GM12878 (cell line): ENCODE results near the gene SH3GL3.

Experiments
- CHD4 ChIP-seq: fragments of 200-600 bp; sonication (generic); IDR thresholded peaks from 2 replicates; pipeline ENCODE4 v1.6.1; 2016; ENCODE audit warnings: mild to moderate bottlenecking
- EGR1 ChIP-seq, 2 experiments: IDR thresholded peaks; 1 replicate in 1 of 2; 2 replicates in 1 of 2; pipeline ENCODE4 v1.6.1; 2011 to 2012; ENCODE audit warnings: low read depth in 2 of 2, low read length in 2 of 2, borderline replicate concordance in 1 of 2, mild to moderate bottlenecking in 1 of 2, moderate library complexity in 1 of 2
- HCFC1 ChIP-seq: fragments of 150-350 bp; IDR thresholded peaks from 2 replicates; pipeline ENCODE4 v1.6.1; 2014; ENCODE audit warnings: low read length
- POLR2A ChIP-seq: IDR thresholded peaks from 2 replicates; pipeline ENCODE4 v1.6.1; 2011; ENCODE audit warnings: low read depth, mild to moderate bottlenecking, low read length
- RBBP5 ChIP-seq: fragments of 200-600 bp; sonication (generic); conservative IDR thresholded peaks from 2 replicates; pipeline ENCODE4 v1.6.1; 2016
- TF ChIP-seq, protein P1 (sequence below), 3 experiments: IDR thresholded peaks in 2 of 3; conservative IDR thresholded peaks in 1 of 3; 2 replicates each; pipeline ENCODE4 v1.5.1; 2011; ENCODE audit warnings: low read depth in 3 of 3, low read length in 3 of 3, mild to moderate bottlenecking in 3 of 3, control low read depth in 2 of 3, moderate library complexity in 2 of 3, inconsistent platforms in 1 of 3, mixed read lengths in 1 of 3; ENCODE audit not compliant: control insufficient read depth in 2 of 3, insufficient read depth in 1 of 3; ENCODE audit errors: extremely low read depth in 1 of 3
- TF ChIP-seq, protein P2 (sequence below): IDR thresholded peaks from 2 replicates; pipeline ENCODE4 v1.6.1; 2011; ENCODE audit warnings: low read depth, mild to moderate bottlenecking, low read length, moderate library complexity, borderline replicate concordance; ENCODE audit errors: extremely low read depth

DNA sequence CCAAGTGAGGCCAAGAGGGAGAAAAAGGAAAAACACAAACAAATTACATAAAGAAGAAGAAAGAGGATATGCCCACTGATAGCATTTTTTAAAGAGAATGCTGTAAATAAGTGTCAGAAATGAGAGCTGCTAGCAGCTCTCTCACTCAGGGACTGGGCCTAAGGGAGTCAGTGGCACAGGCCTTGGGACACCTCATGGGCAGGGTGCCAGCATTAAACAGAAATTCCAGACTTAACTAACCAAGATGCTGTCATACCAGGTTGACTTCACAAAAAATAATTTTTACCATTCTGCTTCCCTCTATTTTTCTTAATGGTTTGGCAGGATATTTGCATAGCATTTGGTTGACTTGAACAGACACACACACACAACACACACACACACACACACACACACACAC is 114.5 kb downstream of the SH3GL3 start:
- TF ChIP-seq, protein P1, sequence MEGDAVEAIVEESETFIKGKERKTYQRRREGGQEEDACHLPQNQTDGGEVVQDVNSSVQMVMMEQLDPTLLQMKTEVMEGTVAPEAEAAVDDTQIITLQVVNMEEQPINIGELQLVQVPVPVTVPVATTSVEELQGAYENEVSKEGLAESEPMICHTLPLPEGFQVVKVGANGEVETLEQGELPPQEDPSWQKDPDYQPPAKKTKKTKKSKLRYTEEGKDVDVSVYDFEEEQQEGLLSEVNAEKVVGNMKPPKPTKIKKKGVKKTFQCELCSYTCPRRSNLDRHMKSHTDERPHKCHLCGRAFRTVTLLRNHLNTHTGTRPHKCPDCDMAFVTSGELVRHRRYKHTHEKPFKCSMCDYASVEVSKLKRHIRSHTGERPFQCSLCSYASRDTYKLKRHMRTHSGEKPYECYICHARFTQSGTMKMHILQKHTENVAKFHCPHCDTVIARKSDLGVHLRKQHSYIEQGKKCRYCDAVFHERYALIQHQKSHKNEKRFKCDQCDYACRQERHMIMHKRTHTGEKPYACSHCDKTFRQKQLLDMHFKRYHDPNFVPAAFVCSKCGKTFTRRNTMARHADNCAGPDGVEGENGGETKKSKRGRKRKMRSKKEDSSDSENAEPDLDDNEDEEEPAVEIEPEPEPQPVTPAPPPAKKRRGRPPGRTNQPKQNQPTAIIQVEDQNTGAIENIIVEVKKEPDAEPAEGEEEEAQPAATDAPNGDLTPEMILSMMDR (IDR thresholded peaks at IDR 0.05 in 2 of 3, conservative IDR thresholded peaks at IDR 0.05 in 1 of 3; ENCODE audit: control insufficient read depth in 2 of 3, extremely low read depth in 1 of 3, insufficient read depth in 1 of 3, low read depth in 3 of 3, low read length in 3 of 3), result no peak
- TF ChIP-seq POLR2A (no peak), RBBP5 (no peak), HCFC1 (no peak), EGR1 (IDR thresholded peaks at IDR 0.05; ENCODE audit: borderline replicate concordance in 1 of 2, low read depth in 2 of 2, low read length in 2 of 2) (no peak), CHD4 (no peak)
- TF ChIP-seq, protein P2, sequence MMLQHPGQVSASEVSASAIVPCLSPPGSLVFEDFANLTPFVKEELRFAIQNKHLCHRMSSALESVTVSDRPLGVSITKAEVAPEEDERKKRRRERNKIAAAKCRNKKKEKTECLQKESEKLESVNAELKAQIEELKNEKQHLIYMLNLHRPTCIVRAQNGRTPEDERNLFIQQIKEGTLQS, result no peak
